ENCODE measurements around the gene PPIF.

DNA sequence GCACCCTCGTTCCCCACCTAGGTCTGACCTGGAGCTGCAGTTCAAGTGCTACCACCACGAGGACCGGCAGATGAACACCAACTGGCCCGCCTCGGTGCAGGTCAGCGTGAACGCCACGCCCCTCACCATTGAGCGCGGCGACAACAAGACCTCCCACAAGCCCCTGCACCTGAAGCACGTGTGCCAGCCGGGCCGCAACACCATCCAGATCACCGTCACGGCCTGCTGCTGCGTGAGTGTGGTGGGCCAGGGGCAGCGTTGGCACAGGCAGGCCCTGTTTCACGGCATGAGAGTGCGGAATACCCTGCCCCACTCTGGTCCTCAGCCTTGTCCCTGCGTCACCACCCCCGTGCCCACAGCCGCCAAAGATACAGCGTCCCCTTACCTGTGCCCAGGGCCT, 46.6 kb upstream of the PPIF start:
- TF ChIP-seq, protein P1, sequence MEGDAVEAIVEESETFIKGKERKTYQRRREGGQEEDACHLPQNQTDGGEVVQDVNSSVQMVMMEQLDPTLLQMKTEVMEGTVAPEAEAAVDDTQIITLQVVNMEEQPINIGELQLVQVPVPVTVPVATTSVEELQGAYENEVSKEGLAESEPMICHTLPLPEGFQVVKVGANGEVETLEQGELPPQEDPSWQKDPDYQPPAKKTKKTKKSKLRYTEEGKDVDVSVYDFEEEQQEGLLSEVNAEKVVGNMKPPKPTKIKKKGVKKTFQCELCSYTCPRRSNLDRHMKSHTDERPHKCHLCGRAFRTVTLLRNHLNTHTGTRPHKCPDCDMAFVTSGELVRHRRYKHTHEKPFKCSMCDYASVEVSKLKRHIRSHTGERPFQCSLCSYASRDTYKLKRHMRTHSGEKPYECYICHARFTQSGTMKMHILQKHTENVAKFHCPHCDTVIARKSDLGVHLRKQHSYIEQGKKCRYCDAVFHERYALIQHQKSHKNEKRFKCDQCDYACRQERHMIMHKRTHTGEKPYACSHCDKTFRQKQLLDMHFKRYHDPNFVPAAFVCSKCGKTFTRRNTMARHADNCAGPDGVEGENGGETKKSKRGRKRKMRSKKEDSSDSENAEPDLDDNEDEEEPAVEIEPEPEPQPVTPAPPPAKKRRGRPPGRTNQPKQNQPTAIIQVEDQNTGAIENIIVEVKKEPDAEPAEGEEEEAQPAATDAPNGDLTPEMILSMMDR (IDR thresholded peaks at IDR 0.05; ENCODE audit: low read depth, low read length, missing input control), result no peak
- TF ChIP-seq RAD21 (IDR thresholded peaks at IDR 0.05) (no peak), JUND (IDR thresholded peaks at IDR 0.05) (no peak), EGR1 (IDR thresholded peaks at IDR 0.05; ENCODE audit: low read depth in 2 of 2) (no peak)
- TF ChIP-seq, protein P2, sequence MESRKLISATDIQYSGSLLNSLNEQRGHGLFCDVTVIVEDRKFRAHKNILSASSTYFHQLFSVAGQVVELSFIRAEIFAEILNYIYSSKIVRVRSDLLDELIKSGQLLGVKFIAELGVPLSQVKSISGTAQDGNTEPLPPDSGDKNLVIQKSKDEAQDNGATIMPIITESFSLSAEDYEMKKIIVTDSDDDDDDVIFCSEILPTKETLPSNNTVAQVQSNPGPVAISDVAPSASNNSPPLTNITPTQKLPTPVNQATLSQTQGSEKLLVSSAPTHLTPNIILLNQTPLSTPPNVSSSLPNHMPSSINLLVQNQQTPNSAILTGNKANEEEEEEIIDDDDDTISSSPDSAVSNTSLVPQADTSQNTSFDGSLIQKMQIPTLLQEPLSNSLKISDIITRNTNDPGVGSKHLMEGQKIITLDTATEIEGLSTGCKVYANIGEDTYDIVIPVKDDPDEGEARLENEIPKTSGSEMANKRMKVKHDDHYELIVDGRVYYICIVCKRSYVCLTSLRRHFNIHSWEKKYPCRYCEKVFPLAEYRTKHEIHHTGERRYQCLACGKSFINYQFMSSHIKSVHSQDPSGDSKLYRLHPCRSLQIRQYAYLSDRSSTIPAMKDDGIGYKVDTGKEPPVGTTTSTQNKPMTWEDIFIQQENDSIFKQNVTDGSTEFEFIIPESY (IDR thresholded peaks at IDR 0.05), result no peak
- TF ChIP-seq, protein P3, sequence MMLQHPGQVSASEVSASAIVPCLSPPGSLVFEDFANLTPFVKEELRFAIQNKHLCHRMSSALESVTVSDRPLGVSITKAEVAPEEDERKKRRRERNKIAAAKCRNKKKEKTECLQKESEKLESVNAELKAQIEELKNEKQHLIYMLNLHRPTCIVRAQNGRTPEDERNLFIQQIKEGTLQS (IDR thresholded peaks at IDR 0.05), result no peak
